IPS-NIHi11 (cell line): Measurements from ENCODE around the gene ATP8B3.
"Not testable (repeated sequence)": the region's sequence is repeated elsewhere in the genome, so short reads cannot be mapped to it uniquely, and the experiment has no call there.

ENCODE experiments used
- DNase-seq: peaks from one replicate; pipeline ENCODE4 v3.0.0; 2012; ENCODE audit warnings: mixed read lengths, low spot score

ATP8B3 gene

DNA sequence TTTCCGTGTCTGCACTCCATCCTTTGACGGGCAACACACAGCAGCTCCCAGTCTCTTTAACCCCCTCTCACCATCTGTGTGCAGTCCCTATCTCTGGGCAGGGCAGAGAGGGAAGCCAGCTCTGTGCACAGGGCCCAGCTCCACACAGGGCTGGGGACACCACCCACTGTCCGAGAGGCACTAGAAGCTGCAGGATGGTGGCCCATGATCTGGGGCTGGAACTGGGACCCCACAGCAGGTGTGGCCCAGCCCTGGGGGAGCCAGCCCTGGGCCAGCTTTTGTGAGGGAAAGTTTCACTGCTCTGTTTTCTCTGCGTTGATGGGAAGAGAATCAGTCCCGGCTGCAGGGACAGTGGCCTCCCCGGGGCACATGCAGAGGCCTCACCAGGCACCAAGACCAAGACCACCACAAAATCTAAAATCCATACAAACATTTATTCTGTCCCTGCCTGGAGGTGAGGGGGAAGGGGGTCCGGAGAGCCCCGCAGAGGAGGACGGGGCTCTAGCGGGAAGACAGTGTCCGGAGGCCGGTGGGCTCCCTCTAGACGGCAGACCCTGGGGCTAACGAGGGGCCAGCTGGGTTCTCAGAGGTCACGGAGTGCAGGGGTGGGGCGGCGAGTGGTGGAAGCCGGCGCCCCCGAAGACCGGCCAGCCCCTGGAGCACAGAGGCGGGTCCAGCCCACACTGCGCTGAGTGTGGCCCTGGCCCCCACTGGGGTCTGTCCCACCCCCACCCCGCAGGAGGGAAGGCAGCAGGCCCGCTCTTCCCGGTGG lies 2.9 kb upstream of the ATP8B3 start:
- DNase-seq = no peak

DNA sequence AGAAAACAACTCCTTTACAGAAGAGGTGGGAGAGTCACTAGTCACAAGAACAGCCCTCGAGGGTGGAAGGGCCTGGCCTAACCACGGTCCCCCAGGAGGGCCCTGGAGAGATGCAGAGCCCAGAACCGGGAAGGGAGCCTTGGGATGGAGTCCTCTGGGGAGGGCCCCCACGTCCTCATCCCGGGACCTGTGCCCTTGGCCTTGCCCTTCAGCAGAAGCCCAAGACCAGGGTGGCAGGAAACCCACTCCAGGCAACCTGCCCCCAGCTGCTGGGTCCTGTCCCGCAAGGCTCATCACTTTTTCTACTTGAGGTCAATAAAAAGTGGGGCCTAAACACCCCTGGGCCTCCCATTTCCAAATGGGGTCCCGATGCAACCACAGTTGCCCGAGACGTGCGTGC lies 2.3 kb upstream of the ATP8B3 start:
- DNase-seq = no peak

DNA sequence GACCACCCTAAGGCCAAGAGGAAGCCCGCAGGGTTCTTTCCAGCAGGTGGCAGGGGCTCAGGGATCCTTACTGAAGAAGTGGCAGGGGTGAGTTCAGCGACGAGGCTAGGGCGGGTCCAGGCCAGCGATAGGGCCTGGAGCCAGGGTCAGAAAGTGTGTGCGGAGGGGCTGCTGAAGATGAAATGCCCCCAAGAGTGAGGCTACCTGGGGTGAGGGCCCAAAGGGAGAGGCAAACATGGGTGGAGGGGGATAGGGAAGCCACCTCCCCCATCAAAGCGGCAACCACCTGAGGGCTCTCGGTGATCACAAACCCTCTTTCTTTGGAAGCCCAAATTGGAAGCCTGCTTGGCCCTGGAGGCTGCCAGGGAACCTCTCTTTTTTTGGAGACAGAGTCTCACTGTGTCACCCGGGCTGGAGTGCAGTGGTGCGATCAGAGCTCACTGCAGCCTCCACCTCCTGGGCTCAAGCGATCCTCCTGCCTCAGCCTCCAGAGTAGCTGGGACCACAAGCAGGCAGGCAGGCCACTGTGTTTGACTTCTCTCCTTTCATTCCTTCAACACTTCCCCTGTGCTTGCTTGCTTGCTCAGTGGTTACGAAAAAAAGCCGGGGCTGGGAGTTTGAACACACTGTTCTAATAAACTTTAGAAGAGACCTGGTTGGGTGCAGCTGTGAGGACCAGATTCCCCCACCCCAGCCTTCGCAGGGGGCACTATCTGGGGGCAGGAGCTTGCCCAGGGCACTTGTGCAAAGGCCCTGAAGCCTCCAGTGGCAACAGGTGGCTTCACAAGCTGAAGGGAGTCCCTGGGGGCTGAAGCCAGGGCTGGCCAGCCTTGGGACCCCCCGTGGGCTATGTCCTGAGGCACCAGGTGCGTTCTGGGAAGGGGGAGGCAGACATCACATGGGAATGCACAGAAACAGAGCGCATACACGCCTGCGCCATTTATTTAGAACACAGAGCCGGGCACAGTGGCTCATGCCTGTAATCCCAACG lies 1.4 kb upstream of the ATP8B3 start:
- no peak for DNase-seq

DNA sequence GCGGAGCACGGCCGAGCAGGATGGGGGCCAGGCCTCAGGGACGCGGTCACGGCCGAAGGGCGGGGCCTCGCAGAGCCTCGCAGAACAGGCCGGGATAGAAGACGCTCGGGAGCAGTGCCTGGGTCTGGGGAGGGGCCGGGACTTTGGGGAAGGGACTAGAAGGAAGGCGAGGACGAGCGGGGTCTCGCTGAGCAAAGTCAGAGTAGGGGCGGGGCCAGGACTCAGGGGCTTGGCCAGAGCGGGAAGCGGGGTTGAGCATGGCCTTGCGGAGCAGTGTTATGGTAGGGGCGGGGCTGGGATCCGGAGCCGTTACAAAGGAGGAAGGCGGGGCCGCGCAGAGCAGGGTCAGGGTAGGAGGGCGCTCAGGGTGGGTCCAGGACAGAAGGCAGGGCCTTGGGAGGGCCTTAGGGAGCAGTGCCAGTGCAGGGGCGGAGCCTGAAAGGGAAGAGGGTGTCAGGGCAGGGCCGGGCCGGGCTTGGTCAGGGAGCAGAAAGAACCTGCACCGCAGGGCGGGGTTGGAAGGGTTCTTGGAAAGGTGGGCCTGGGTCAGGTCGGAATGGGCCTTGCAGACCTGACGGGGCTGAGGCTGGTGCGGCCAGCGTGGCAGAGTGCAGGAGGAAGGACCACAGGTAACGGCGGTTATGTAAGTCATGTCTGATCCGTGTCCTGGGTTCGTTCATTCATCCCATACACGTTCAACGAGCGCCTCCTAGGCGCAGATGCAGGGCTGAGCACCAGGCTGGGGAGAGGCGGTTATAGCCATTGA lies 533 bp upstream of the ATP8B3 start:
- peak; percentile 95 for DNase-seq

DNA sequence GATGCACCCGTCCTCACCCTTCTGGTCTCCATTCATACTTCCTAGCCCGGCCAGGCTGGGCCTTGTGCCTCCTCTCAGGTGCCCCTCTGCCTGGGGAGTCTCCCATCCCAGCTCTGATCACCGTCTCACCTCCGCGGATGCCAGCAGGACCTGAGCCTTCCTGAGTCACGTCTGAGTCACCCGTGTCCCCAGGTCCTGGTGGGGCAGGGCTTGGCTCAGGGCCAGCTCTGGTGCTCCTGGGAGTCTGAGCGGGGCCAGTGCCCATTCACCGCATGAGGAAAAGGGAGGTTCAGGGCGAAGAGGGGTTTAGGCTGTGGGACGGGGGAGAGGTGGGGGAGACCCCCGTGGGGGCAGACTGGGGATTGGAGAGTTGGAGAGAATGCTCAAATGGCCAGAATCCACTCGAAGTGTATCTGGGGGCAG lies 593 bp downstream of the ATP8B3 start:
- DNase-seq = peak; percentile 43

DNA sequence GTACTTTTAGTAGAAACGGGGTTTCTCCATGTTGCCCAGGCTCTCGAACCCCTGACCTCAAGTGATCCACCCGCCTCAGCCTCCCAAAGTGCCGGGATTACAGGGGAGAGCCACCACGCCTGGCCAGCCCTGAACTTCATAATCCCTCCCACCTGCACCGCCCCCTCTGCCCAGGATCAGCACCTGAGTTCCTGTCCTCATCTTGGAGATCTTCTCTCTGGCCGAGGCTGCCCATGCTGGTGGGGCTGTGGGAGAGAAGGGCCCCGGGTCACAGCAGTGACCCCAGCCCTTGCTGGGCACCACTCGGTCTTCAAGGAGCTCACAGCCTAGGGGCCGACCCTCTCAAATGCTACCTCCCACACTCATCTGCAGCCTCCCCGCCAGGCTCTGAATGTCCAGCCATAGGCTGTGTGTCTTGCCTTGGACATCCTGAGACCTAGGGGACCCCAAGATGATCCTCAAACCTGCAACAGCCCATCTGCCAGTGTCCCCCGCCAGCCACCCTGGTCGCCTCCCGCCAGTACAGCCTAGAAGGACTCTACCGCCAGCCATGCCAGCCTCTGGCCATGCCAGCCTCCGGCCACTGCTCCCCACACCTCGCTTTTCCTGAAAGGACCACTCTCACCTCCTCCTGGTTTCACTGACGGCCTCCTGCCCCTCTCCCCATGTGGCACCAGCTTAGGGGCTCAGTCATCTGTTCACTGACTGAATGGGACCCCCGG lies 1.5 kb downstream of the ATP8B3 start:
- DNase-seq = no peak

DNA sequence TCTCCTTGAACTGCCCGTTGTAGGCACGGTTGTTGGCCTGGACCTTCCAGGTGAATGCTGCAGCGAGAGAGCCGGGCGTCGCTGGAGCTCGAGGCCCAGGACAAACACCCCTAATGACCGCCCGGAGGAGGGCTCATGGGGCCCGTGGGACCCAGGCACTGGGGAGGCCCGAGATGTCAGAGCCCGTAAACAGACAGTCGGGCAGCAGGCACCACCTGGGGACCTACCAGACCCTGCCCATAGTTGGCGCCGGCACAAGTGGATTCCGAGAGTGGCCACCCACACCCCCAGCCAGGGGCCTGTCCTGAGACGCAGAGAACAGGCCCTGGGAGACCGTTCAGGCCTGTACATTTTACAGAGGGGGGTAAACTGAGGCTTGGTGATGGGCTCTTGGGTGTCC lies 2.4 kb downstream of the ATP8B3 start:
- peak; percentile 49 for DNase-seq

DNA sequence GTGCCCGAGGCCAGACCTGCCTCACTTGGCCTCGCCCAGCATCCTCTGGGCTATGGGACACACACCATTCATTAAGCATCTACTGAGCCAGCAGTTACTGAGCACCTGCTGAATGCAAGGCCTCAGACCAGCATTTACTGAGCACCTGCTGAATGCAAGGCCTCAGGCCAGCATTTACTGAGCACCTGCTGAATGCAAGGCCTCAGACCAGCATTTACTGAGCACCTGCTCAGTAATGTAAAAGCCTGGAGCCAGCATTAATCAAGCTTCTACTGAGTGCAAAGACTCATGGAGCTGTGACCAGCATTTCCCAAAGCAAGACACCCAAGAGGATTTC lies 3.7 kb downstream of the ATP8B3 start:
- no peak for DNase-seq

DNA sequence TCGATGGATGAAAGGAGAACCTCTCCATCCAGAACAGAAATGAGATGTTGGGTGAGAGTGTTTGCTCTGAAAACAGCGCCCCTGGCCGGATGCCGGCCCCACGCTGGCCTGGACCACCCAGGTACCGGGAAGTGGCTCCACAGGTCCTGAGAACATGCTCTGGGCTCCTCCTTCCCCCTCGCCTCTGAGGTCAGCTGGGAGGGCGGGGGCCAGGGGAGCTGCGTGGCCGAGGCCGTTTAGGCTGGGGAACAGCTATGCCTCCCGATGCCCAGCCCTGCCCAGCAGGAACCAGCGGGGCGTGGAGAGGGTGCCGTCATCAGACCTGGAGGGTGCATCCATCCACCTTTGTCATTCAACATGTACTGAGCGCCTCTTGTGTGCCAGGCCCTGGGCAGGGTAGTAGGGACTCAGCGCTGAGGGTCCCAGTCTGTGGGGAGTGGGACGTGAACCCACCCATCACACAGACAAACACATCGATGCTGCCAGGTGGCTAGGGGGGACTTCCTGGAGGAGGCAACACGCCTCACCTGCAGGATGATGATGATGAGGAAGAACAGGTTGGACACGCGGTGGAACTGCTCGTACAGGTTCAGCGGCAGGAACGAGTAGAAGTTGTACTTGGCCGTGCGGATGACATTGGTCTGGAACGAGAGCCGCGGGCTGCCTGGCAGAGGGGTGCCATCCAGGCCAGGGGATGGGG lies 4.2 kb downstream of the ATP8B3 start:
- DNase-seq = peak; percentile 35

DNA sequence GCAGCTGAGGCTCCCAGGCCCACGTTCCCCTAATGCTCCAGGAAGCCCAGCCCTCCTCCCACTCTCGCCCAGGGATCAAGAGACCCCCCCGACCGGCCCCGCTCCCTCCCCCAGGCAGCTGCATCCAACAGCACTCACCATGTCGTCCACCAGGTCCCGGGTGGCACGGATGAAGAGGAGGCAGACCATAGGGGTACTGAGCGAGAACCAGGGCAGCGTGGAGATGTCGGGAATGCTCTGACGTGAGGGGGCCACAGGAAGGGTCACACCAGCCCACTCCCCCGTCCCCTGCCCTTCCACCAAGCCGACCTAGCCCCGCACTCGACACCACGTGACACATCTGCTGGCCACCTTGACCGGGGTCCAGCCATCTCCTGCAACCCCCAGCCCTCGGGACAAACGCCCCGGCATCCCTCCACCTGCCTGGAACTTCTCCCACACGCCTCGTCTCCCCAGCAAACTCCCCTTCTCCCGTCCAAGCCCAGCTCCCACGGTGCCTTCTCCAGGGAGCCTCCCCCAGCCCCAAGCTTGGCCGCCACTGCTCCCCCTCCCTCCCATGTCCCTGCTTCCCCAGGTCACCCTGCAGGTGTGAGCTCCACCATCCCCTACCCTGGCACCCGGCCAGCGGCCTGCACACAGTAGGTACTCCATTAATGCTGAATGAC lies 4.9 kb downstream of the ATP8B3 start:
- DNase-seq = no peak

DNA sequence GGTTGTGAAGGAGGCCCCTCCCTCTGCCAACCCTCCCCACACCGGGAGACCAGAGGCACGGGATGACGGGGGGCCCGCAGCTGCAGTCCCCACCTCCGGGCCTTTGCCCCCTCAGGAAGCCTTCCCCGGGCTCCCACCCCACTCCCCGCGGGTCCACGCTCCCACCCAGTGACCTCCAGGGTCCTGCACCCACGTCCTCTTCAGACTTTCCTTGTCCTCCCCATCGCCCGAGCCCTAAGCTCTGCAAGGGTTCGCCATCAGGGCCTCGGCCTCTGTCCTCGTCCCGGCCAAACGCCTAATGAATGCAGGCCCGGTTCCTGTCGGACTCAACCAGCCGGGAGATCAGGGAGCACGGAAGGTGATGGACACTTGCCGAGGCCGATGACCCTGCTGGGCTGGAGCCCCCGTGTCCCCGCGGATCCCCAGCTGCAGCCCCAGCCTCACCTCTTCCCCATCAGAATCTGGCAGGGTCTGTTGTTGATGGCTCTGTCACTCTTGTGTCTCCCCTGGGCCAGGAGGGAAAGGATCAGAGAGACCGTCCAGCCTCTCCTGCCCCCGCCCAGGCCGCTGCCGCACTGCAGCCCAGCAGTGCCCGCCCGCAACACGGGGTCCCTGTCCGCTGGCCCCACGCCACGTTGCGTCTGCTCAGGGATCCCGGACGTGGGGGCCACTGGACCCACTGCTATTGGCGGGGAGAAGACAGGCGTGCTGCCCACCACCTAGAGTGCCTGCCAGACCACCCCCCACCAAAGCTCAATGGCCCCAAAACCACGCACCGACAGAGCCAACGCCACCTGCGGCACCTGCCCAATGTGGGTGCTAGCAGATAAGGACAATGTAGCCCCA lies 5.7 kb downstream of the ATP8B3 start:
- no peak for DNase-seq

DNA sequence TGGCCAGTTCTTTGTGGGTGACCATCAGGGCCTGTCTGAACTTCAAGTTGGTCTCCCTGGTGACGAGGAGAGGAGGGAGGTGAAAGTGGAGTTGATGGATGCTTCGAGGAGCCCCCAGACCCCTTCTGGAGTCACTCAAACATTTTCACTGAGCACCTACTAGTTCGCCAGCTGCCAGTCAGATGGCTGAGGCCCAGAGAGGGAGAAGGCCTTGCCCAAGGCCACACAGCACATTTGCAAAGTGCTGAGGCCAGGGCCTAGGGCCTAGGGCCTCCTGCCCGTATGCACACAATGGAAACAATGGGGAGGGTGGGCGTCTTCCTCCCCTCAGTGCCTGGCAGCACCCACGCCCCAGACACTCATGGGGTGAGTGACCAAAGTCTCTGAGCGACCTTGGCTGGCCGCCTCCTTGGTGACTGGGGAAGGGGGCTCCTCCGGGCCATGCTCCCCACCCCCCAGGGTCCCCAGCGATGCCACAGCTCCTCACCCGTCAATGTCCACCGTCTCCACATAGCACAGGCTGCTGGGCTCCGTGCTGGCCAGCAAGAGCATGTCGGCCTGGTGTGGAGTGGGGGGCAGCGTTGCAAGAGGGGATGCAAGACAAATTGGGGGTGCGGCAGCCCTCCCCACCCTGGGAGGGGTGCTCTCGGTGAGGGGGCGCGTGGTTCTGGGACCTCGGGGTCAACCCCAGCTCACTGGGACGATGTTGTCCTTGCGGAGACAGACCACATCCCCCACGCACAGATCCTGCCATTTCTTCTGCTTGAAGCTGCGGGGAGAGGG lies 6.5 kb downstream of the ATP8B3 start:
- no peak for DNase-seq

DNA sequence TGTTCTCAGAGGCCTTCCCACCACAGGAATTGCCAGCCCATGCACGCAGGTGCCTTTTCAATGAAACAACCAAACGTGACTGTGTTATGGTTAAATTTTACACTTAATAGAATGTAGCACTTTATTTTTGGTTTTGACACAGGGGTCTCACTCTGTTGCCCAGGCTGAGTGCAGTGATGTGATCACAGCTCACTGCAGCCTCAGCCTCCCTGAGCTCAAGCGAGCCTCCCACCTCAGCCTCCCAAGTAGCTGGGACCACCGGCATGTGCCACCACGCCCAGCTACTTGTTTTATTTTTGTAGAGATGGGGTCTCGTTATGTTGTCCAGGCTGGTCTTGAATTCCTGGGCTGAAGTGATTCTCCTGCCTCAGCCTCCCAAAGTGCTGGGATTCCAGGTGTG lies 7.2 kb downstream of the ATP8B3 start:
- no peak for DNase-seq

DNA sequence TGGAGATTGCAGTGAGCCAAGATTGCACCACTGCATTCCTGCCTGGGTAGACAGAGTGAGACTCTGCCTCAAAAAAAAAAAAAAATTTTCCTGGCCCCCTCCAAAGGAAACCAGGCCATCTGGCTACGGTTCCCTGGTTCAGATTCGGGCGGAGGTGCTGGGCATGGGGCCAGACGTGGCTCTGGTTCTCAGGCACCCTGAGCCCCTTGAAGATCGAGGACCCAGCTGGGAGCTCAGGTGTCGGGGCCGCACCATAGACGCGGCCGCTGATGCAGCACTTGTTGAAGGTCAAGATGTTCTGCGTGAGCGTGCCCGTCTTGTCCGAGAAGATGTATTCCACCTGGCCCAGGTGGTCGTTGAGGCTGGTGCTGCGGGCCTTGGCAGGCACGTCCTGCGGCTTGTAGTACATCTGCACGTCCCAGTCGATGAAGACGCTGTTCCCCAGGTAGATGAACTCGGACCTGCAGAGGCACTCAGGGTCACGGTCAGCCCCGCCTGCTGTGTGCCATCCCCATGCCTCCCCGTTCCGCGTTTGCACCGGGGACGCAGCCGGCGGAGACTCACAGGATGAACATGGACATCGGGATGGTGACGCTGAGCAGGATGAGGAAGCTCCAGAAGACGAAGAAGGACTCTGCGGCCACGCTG lies 12.3 kb downstream of the ATP8B3 start:
- no peak for DNase-seq

DNA sequence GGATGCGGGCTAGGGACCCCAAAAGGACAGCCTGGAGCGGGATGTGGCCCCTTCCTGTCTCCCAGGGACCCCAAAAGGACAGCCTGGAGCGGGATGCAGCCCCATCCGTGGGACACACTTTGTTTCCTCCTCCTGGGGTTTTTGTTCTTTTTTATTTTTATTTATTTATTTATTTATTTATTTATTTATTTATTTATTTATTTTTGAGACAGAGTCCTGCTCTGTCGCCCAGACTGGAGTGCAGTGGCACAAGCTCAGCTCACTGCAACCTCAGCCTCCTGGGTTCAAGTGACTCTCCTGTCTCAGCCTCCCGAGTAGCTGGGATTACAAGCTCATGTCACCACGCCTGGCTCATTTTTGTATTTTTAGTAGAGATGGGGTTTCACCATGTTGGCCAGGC lies 14.8 kb downstream of the ATP8B3 start:
- not testable (repeated sequence) for DNase-seq

DNA sequence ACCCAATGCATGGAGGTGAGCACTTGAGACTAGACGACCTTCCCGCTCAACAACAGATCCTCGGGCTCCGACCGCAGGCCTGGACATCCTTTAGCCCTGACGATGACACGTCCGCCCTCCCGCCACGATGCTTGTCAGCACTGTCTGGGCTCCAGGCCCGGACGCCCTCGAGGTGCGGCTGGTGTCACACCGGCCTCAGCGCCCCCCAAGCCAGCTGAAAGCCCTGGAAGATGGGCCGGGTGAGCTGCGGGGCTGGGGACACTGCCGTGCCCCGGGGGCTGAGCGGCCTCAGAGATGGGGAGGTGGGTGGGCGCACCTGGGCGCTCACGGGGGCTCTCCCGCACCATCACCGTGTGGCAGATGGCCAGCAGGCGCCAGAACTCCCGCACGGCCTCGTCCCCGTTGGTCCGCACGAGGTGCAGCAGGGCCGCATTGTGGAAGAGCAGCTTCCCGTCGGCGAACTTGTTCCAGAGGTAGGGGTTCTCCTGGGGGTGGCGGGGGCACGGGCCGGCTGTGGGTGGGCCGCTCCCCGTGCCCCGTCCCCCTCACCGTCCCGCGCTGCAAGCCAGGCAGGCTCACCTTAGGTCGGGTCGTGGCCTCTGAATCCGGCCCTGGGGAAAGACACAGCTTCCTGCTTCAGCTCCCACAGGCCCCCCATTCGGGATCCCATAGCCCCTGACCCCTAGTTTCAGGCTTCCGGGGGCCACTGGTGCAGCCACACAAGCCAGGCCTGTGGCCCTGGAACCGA lies 15.5 kb downstream of the ATP8B3 start:
- no peak for DNase-seq

DNA sequence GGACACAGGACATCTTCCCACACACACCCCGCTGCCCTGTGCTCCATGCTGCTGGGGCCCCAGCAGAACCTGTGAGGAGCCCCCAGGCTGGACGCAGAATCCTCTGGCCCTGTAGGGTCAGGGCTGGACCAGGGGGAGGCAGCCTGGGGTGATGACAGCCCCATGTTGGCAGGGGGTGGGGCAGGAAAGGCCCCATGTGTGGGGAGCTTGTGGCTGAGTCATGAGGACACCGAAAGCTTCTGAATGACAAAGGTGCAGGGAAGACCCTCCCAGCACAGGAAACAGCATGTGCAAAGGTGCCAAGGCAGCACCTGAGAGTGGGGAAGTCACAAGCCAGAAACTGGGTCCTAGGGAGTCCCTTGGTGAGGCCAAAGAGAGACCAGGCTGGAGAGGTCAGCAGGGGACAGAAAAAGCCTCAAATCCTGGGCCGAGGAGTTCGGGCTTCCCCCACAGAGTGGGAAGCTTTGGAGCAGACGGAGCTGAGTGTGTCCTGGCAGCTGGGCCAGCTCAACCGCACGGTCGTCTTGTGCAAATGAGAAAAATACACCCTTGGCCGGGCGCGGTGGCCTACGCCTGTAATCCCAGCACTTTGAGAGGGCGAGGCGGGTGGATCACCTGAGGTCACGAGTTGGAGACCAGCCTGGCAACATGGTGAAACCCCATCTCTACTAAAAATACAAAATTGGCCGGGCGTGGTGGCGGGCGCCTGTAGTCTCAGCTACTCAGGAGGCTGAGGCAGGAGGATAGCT lies 17.5 kb downstream of the ATP8B3 start:
- DNase-seq = no peak
